HEK293 (cell line): ENCODE data around the gene SLC47A2.

Experiments
- CTCF ChIA-PET: fragments of 350-600 bp; formaldehyde crosslinking; extraction: SDS; loops from one replicate; lab custom pipeline; 2021; ENCODE audit warnings: antibody characterized with exemption; lab: Yijun Ruan, JAX
- POLR2A ChIA-PET: fragments of 300-600 bp; formaldehyde crosslinking; extraction: SDS; loops from one replicate; lab custom pipeline; 2020; ENCODE audit warnings: antibody characterized with exemption, inconsistent platforms; lab: Yijun Ruan, JAX
- H3K27ac ChIP-seq: fragments of 200-500 bp; sonication (Bioruptor generic); 2 replicates; pipeline ENCODE4 v1.5.1; 2014; ENCODE audit warnings: low read depth, low read length, control low read depth, inconsistent platforms; ENCODE audit errors: extremely low read depth
- H3K36me3 ChIP-seq, 2 experiments: fragments of 200-500 bp in 1 of 2; sonication (Bioruptor generic) in 1 of 2; 1 replicate in 1 of 2; 2 replicates in 1 of 2; pipeline ENCODE4 v1.5.1; 2014 to 2017; ENCODE audit warnings: inconsistent platforms in 2 of 2, low read length in 2 of 2; ENCODE audit not compliant: control insufficient read depth in 2 of 2, insufficient read depth in 1 of 2
- H3K4me1 ChIP-seq: fragments of 200-500 bp; sonication (Bioruptor generic); 2 replicates; pipeline ENCODE4 v1.5.1; 2014; ENCODE audit warnings: mild to moderate bottlenecking, low read length, inconsistent platforms; ENCODE audit not compliant: control insufficient read depth, insufficient read depth
- H3K4me3 ChIP-seq: 2 replicates; pipeline ENCODE4 v1.5.1; 2011; ENCODE audit warnings: low read depth, mild to moderate bottlenecking, control low read depth, low read length, moderate library complexity
- H3K9me3 ChIP-seq: fragments of 200-500 bp; sonication (Bioruptor generic); 2 replicates; pipeline ENCODE4 v1.5.1; 2014; ENCODE audit warnings: low read depth, low read length, inconsistent platforms; ENCODE audit not compliant: control insufficient read depth, insufficient read depth
- BCL11B ChIP-seq: fragments of 450-650 bp; formaldehyde crosslinking; IDR thresholded peaks from 2 replicates; pipeline ENCODE4 v1.5.1; 2016; ENCODE audit warnings: low read depth, missing biosample characterization, missing genetic modification characterization
- PBX3 ChIP-seq: sonication (generic); formaldehyde crosslinking; IDR thresholded peaks from 2 replicates; pipeline ENCODE4 v1.8.1; 2022; ENCODE audit warnings: mild to moderate bottlenecking, moderate library complexity, missing genetic modification reagents
- PRDM10 ChIP-seq: fragments of 450-650 bp; formaldehyde crosslinking; IDR thresholded peaks from 2 replicates; pipeline ENCODE4 v1.5.1; 2016; ENCODE audit warnings: missing biosample characterization, missing genetic modification characterization
- RBAK ChIP-seq: fragments of 450-650 bp; formaldehyde crosslinking; IDR thresholded peaks from 2 replicates; pipeline ENCODE4 v1.5.1; 2016; ENCODE audit warnings: missing biosample characterization, missing genetic modification characterization
- SCRT2 ChIP-seq: fragments of 450-650 bp; formaldehyde crosslinking; IDR thresholded peaks from 2 replicates; pipeline ENCODE4 v1.5.1; 2016; ENCODE audit warnings: missing biosample characterization, missing genetic modification characterization
- SETDB1 ChIP-seq: IDR thresholded peaks from one replicate; pipeline ENCODE4 v1.6.1; 2017; ENCODE audit warnings: mild to moderate bottlenecking, low read length, moderate library complexity, mixed read lengths; ENCODE audit not compliant: insufficient read length
- SP3 ChIP-seq: fragments of 450-650 bp; formaldehyde crosslinking; IDR thresholded peaks from 2 replicates; pipeline ENCODE4 v1.5.1; 2016; ENCODE audit warnings: missing biosample characterization, missing genetic modification characterization
- TRIM28 ChIP-seq: IDR thresholded peaks from 2 replicates; pipeline ENCODE4 v1.6.1; 2011; ENCODE audit warnings: low read length, control low read depth, borderline replicate concordance
- ZBTB48 ChIP-seq: fragments of 450-650 bp; formaldehyde crosslinking; IDR thresholded peaks from 2 replicates; pipeline ENCODE4 v1.5.1; 2016; ENCODE audit warnings: missing biosample characterization, missing genetic modification characterization
- ZNF10 ChIP-seq: fragments of 450-650 bp; formaldehyde crosslinking; IDR thresholded peaks from 2 replicates; pipeline ENCODE4 v1.5.1; 2017; ENCODE audit warnings: missing biosample characterization, missing genetic modification characterization
- ZNF146 ChIP-seq: fragments of 450-650 bp; formaldehyde crosslinking; IDR thresholded peaks from 2 replicates; pipeline ENCODE4 v1.5.1; 2016; ENCODE audit warnings: missing biosample characterization, missing genetic modification characterization
- ZNF16 ChIP-seq: fragments of 450-650 bp; formaldehyde crosslinking; IDR thresholded peaks from 2 replicates; pipeline ENCODE4 v1.5.1; 2016; ENCODE audit warnings: low read depth, missing biosample characterization, missing genetic modification characterization
- ZNF214 ChIP-seq: fragments of 450-650 bp; formaldehyde crosslinking; IDR thresholded peaks from 2 replicates; pipeline ENCODE4 v1.5.1; 2017; ENCODE audit warnings: missing biosample characterization, mild to moderate bottlenecking, missing genetic modification characterization, borderline replicate concordance
- ZNF473 ChIP-seq: fragments of 450-650 bp; formaldehyde crosslinking; IDR thresholded peaks from 2 replicates; pipeline ENCODE4 v1.5.1; 2017; ENCODE audit warnings: missing biosample characterization, missing genetic modification characterization
- ZNF488 ChIP-seq: fragments of 450-650 bp; formaldehyde crosslinking; IDR thresholded peaks from 2 replicates; pipeline ENCODE4 v1.5.1; 2016; ENCODE audit warnings: missing biosample characterization, missing genetic modification characterization
- ZNF514 ChIP-seq: fragments of 450-650 bp; formaldehyde crosslinking; IDR thresholded peaks from 2 replicates; pipeline ENCODE4 v1.5.1; 2016; ENCODE audit warnings: missing biosample characterization, missing genetic modification characterization
- ZNF596 ChIP-seq: fragments of 450-650 bp; IDR thresholded peaks from 2 replicates; pipeline ENCODE4 v1.5.0; 2018; ENCODE audit warnings: missing biosample characterization, mild to moderate bottlenecking, missing genetic modification characterization, moderate library complexity
- ZNF660 ChIP-seq: fragments of 450-650 bp; IDR thresholded peaks from 2 replicates; pipeline ENCODE4 v1.5.1; 2018; ENCODE audit warnings: missing biosample characterization, mild to moderate bottlenecking, missing genetic modification characterization
- ZNF747 ChIP-seq: fragments of 450-650 bp; formaldehyde crosslinking; IDR thresholded peaks from 2 replicates; pipeline ENCODE4 v1.5.1; 2016; ENCODE audit warnings: missing biosample characterization, missing genetic modification characterization
- ZNF785 ChIP-seq: fragments of 450-650 bp; formaldehyde crosslinking; IDR thresholded peaks from 2 replicates; pipeline ENCODE4 v1.5.1; 2016; ENCODE audit warnings: missing biosample characterization, missing genetic modification characterization
- TF ChIP-seq, protein P1 (sequence below): fragments of 450-650 bp; formaldehyde crosslinking; IDR thresholded peaks from 2 replicates; pipeline ENCODE4 v1.5.1; 2016; ENCODE audit warnings: missing biosample characterization, missing genetic modification characterization
- TF ChIP-seq, protein P2 (sequence below): fragments of 450-650 bp; formaldehyde crosslinking; IDR thresholded peaks from 2 replicates; pipeline ENCODE4 v1.5.0; 2017; ENCODE audit warnings: missing biosample characterization, missing genetic modification characterization, borderline replicate concordance

The SLC47A2 gene

GRCh38 chr17:19656336-19656735 is 60.0 kb downstream of the SLC47A2 start:
- ChIA-PET CTCF (interaction anchor here (0.6 to 2.6 kb wide), 3 partner anchors 10 to 106 kb away, joined by 3 to 21 read pairs (median 3); no protein-coding TSS in a partner anchor), POLR2A (interaction anchor here (0.6 to 1.8 kb wide), 2 partner anchors 8 to 10 kb away, joined by 5 to 10 read pairs; partner anchors contain the start of gene ALDH3A2)
- no peak overlapping the region for H3K27ac ChIP-seq
- no peak for TF ChIP-seq SP3 (tag by site-specific recombination)
- TF ChIP-seq ZNF10 = no peak
- no peak for TF ChIP-seq PRDM10 (tag by site-specific recombination)
- peak; percentile 59; the same call in 1 of the 2 replicates for TF ChIP-seq ZNF214 (tag by site-specific recombination)
- H3K9me3 ChIP-seq = peaks cover 5% of the 10 kb centered on the region
- H3K4me3 ChIP-seq = no peak overlapping the region
- H3K36me3 ChIP-seq = peaks cover 28 to 72% of the 10 kb centered on the region in 2 experiments
- no peaks in the 10 kb centered on the region for H3K4me1 ChIP-seq

DNA sequence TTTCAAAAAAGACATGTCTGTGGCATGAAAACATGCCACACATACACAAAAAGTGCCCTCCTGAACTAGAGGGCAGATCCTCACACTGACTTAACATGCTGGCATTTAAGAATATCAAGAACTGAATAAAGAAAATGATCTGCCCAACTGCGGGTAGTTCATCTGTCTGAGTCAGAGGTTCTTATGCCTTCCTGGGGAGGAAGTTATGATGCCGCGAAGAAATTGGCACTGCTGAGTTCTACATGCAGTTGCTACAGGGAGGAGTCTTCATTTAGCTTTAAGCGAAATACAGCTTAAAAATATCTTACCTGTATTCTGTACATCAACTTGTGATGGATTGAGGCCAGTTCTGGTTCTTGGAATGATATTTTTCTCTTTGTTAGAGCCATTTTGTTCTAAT is 61.5 kb downstream of the SLC47A2 start:
- ChIA-PET CTCF (interaction anchor here (0.8 to 2.6 kb wide), 4 partner anchors 8 to 107 kb away, joined by 3 to 21 read pairs (median 4); no protein-coding TSS in a partner anchor), POLR2A (no interaction called here)
- H3K36me3 ChIP-seq = peaks cover 25 to 69% of the 10 kb centered on the region in 2 experiments

DNA sequence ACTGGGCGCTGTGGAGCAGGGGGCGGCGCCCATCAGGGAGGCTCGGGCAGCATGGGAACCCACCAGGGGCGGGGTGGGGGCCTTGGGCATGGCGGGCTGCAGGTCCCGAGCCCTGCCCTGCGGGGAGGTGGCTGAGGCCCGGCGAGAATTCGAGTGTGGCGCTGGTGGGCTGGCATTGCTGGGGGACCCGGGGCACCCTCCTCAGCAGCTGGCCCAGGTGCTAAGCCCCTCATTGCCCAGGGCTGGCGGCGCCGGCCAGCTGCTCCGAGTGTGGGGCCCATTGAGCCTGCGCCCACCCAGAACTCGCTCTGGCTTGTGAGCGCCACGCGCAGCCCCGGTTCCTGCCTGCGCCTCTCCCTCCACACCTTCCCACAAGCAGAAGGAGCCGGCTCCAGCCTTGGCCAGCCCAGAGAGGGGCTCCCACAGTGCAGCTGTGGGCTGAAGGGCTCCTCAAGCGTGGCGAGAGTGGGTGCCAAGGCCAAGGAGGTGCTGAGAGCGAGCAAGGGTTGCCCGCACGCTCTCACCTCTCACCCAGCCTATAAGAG is 62.0 kb downstream of the SLC47A2 start:
- Histone ChIP-seq H3K4me3 (no peak overlapping the region), H3K27ac (no peak overlapping the region), H3K4me1 (no peaks in the 10 kb centered on the region; the same call in none of the 2 replicates), H3K36me3 (peaks cover 21 to 69% of the 10 kb centered on the region in 2 experiments), H3K9me3 (peaks cover 5% of the 10 kb centered on the region)
- CTCF ChIA-PET = interaction anchor here (0.8 to 2.6 kb wide), 2 partner anchors 8 to 107 kb away, joined by 3 to 21 read pairs; no protein-coding TSS in a partner anchor
- POLR2A ChIA-PET = no interaction called here
- no peak for TF ChIP-seq PBX3 (CRISPR knock-in tag)
- TF ChIP-seq BCL11B (tag by site-specific recombination) = no peak
- TF ChIP-seq, protein P1, sequence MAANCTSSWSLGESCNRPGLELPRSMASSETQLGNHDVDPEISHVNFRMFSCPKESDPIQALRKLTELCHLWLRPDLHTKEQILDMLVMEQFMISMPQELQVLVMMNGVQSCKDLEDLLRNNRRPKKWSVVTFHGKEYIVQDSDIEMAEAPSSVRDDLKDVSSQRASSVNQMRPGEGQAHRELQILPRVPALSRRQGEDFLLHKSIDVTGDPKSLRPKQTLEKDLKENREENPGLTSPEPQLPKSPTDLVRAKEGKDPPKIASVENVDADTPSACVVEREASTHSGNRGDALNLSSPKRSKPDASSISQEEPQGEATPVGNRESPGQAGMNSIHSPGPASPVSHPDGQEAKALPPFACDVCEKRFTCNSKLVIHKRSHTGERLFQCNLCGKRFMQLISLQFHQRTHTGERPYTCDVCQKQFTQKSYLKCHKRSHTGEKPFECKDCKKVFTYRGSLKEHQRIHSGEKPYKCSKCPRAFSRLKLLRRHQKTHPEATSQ = no peak
- no peak for TF ChIP-seq ZNF146 (tag by site-specific recombination)
- no peak for TF ChIP-seq ZNF747 (tag by site-specific recombination)
- TF ChIP-seq SCRT2 (tag by site-specific recombination) = no peak
- no peak for TF ChIP-seq ZNF660
- no peak for TF ChIP-seq ZNF514
- TF ChIP-seq ZNF473 (tag by site-specific recombination) = no peak
- TF ChIP-seq ZBTB48 = no peak
- no peak for TF ChIP-seq ZNF785 (tag by site-specific recombination)
- no peak for TF ChIP-seq ZNF488 (tag by site-specific recombination)
- no peak for TF ChIP-seq ZNF10
- TF ChIP-seq RBAK = 0 out of 2 replicates have a peak, but pooled peaks have one; percentile 69
- peak; percentile 61; the same call in 1 of the 2 replicates for TF ChIP-seq TRIM28
- TF ChIP-seq, protein P2, sequence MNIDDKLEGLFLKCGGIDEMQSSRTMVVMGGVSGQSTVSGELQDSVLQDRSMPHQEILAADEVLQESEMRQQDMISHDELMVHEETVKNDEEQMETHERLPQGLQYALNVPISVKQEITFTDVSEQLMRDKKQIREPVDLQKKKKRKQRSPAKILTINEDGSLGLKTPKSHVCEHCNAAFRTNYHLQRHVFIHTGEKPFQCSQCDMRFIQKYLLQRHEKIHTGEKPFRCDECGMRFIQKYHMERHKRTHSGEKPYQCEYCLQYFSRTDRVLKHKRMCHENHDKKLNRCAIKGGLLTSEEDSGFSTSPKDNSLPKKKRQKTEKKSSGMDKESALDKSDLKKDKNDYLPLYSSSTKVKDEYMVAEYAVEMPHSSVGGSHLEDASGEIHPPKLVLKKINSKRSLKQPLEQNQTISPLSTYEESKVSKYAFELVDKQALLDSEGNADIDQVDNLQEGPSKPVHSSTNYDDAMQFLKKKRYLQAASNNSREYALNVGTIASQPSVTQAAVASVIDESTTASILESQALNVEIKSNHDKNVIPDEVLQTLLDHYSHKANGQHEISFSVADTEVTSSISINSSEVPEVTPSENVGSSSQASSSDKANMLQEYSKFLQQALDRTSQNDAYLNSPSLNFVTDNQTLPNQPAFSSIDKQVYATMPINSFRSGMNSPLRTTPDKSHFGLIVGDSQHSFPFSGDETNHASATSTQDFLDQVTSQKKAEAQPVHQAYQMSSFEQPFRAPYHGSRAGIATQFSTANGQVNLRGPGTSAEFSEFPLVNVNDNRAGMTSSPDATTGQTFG (tag by site-specific recombination) = no peak
- TF ChIP-seq ZNF596 = no peak

More for the DNA sequence above, 61.5 kb downstream of the SLC47A2 start:
- Histone ChIP-seq H3K4me3 (no peak overlapping the region), H3K27ac (no peak overlapping the region), H3K9me3 (peaks cover 5% of the 10 kb centered on the region), H3K4me1 (no peaks in the 10 kb centered on the region; the same call in none of the 2 replicates)
- TF ChIP-seq SETDB1 (peak; percentile 4), TRIM28 (peak; percentile 4; the same call in 1 of the 2 replicates), ZNF16 (tag by site-specific recombination) (no peak)
- TF ChIP-seq, all 188 proteins: peak for 2
